ENCODE measurements around the gene C14orf132. TPM values are rescaled to one million over a fixed set of nuclear protein-coding genes. Genes with fewer than 3 reads are reported as not detected.

The C14orf132 gene
- total and polyA plus RNA-seq, 2 of the 4 experiments (the other 2 are of a cell fraction) = 6.3 to 13.5 TPM

GRCh38 chr14:96095581-96096476 is 56.7 kb downstream of the C14orf132 start (continued):
- TF ChIP-seq, protein P1, sequence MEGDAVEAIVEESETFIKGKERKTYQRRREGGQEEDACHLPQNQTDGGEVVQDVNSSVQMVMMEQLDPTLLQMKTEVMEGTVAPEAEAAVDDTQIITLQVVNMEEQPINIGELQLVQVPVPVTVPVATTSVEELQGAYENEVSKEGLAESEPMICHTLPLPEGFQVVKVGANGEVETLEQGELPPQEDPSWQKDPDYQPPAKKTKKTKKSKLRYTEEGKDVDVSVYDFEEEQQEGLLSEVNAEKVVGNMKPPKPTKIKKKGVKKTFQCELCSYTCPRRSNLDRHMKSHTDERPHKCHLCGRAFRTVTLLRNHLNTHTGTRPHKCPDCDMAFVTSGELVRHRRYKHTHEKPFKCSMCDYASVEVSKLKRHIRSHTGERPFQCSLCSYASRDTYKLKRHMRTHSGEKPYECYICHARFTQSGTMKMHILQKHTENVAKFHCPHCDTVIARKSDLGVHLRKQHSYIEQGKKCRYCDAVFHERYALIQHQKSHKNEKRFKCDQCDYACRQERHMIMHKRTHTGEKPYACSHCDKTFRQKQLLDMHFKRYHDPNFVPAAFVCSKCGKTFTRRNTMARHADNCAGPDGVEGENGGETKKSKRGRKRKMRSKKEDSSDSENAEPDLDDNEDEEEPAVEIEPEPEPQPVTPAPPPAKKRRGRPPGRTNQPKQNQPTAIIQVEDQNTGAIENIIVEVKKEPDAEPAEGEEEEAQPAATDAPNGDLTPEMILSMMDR (conservative IDR thresholded peaks at IDR 0.05; ENCODE audit: low read depth, low read length) = no peak
